Measurements from ENCODE around the gene TMTC1.

DNA sequence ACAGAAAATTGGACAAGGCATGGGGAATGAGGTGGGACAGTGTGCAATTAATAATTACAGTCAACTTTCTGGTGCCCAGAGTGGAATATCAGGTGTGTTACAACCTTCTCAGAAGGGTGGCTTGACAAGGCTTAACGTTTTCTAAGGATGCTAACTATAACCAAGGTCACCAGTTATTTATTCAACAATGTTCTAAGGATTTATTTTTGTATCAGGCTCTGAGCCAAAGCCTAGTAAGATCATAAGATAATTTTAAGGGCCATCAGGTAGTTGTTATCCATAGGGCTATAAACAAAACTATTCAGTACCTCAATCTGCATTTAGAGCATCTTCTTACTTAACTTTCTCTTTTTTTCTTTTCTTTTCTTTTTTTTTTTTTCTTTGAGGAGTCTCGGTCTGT is 134.0 kb downstream of the TMTC1 start:
- no peak for TF ChIP-seq POLR2AphosphoS5 (IDR thresholded peaks at IDR 0.05; ENCODE audit: low read depth)
- TF ChIP-seq NANOG (IDR thresholded peaks at IDR 0.05; ENCODE audit: borderline replicate concordance): no peak
- no peak for TF ChIP-seq REST (IDR thresholded peaks at IDR 0.05; ENCODE audit: unreplicated experiment)
- TF ChIP-seq, protein P1, sequence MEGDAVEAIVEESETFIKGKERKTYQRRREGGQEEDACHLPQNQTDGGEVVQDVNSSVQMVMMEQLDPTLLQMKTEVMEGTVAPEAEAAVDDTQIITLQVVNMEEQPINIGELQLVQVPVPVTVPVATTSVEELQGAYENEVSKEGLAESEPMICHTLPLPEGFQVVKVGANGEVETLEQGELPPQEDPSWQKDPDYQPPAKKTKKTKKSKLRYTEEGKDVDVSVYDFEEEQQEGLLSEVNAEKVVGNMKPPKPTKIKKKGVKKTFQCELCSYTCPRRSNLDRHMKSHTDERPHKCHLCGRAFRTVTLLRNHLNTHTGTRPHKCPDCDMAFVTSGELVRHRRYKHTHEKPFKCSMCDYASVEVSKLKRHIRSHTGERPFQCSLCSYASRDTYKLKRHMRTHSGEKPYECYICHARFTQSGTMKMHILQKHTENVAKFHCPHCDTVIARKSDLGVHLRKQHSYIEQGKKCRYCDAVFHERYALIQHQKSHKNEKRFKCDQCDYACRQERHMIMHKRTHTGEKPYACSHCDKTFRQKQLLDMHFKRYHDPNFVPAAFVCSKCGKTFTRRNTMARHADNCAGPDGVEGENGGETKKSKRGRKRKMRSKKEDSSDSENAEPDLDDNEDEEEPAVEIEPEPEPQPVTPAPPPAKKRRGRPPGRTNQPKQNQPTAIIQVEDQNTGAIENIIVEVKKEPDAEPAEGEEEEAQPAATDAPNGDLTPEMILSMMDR (conservative IDR thresholded peaks at IDR 0.05; ENCODE audit: low read depth in 2 of 2): no peak
- no peak for TF ChIP-seq EZH2 (IDR thresholded peaks at IDR 0.05; ENCODE audit: low read depth, unreplicated experiment)
- TF ChIP-seq, protein P2, sequence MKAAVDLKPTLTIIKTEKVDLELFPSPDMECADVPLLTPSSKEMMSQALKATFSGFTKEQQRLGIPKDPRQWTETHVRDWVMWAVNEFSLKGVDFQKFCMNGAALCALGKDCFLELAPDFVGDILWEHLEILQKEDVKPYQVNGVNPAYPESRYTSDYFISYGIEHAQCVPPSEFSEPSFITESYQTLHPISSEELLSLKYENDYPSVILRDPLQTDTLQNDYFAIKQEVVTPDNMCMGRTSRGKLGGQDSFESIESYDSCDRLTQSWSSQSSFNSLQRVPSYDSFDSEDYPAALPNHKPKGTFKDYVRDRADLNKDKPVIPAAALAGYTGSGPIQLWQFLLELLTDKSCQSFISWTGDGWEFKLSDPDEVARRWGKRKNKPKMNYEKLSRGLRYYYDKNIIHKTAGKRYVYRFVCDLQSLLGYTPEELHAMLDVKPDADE (IDR thresholded peaks at IDR 0.05): no peak
